HG03095 (cell line): Measurements from ENCODE around the gene ZNF319.

ENCODE experiments used
- ATAC-seq: cut with Tn5 transposase; IDR thresholded peaks from one replicate; pipeline ENCODE4 v1.9.1; 2021; ENCODE audit warnings: moderate library complexity; ENCODE audit not compliant: unreplicated experiment

The ZNF319 gene

DNA sequence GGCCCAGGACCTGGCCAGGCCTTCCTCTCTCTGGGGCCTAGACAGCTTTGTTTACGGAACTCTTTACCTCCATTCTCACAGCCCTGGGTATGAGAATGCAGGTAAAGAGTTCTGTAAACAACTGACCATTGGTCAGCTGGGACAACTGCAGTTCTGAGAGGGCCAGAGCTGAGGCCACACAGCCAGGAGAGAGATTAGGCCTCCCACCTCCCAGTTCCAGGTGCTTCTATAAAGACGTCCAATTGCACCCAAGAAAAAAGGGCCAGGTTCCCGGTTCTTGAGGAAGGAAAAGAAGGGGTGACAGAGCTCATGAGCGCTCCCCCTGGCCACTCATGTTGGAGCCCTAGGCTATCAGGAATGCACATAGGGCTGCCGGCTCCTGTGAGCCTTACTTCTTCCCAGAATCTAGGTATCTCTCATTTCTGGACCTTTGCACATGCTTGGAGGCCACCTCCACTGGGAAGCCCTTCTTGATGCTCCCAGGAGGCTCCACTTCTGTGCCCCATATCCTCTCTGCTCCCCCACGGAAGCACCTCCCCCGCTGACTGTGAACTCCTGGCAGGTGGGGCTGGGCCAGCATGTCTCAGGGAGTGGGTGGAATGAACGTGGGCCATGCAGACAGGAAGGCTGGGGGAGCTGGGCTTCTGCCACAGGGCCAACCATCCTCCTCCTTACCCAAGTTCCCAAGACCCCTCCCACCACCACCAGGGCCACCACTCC lies 42.6 kb downstream of the ZNF319 start:
- no peak for ATAC-seq

DNA sequence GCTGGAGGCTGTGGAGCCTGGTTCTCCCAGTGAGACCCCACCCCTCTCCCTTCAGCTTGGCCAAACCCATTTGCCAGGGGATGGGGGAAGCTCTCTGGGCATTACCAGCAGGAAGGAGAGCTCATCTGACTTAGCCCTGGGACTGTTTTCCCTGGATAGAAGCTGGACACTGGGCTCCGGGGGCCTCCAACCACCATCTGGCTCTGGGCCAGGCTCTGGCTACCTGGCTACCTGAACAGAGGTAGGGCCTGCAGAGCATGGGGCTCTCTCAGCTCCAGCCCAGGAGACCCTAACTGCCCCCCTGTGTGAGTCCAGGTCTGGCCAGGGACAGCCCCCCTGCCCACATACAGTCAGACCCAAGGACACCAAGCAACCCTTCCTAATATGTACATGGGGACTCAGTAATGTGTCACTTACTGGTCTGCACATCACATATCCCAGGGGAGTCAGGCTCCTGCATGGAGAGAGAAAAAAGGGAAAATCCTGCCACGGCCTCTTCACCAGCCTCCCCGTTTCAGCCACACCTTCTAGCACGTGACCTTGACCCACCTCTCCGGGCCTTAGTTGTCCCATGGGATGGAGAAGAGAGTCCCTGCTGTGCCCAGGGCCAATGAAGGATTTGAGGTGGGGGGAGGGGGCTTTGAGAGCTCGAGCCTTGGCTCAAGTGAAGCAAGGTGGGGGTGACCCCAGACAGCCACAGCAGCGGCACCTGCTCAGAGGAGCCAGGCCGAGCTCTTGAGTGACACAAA lies 43.4 kb downstream of the ZNF319 start:
- ATAC-seq = no peak

DNA sequence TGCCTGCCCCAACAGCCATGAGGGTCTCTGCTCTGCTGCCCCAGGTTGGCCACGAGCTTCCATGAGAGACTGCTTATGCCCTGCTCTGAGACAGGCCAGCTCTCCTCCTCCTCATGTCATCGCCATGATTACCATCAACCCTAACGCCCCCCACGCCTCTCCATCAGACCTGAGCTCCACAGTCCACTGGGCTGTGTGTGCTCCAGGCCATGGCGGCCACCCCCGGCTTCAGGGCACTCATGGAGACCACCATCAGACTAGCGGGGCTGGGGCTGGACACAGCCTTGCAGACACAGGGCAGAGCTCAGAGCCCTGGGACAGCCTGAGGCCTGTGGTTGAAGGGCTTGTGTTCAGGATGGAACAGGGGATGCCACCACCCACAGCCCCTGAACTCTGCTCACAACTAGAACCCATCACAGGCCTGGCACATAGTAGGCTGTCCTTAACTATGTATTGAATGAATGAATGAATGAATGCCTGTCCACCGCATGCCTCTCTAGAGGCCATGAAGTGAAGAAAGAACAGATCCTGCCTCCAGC lies 44.1 kb downstream of the ZNF319 start:
- ATAC-seq = no peak

DNA sequence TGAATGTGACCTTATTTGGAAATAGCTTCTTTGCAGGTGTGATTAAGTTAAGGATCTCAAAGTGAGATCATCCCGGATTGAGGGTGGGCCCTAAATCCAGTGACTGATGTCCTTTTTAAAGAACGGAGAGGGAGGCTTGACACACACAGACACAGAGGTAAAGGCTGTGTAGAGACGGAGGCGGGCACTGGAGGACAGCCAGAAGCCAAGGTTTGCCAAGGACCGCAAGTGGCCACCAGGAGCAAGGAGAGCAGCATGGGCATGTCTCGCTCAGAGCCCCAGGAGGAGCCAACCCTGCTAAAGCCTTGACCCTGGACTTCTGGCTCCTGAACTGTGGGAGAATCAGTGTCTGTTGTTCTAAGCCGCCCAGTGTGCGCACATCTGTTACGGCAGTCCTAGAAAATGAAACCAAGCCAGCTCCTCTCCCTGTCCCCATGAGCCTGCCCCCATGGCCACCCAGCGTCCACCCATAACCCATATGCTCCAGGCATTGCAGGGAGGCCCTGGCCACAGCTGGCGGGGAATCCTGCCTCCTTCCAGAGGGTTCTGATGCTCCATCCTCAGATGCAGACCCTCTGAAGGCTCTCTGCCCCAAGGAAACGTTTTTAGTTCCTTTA lies 44.8 kb downstream of the ZNF319 start:
- no peak for ATAC-seq

DNA sequence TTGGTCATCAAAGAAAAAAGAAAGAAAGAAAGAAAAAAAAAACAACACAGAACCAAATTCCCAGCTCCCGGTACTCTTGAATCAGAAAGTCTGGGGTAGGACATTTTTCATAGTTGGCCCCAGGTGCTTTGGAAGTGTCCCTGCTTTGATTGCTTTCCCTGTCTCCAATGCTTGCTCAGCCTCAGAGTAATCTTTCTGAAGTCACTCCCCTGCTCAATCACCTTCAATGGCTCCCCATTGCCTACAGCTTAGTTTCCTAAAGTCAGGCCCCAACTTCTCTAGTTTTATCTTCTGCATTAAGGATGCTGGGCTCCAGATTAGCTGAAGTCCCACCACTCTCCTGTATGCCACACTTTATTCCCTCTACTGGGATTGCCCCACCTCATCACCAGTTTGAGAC lies 46.6 kb downstream of the ZNF319 start:
- no peak for ATAC-seq

DNA sequence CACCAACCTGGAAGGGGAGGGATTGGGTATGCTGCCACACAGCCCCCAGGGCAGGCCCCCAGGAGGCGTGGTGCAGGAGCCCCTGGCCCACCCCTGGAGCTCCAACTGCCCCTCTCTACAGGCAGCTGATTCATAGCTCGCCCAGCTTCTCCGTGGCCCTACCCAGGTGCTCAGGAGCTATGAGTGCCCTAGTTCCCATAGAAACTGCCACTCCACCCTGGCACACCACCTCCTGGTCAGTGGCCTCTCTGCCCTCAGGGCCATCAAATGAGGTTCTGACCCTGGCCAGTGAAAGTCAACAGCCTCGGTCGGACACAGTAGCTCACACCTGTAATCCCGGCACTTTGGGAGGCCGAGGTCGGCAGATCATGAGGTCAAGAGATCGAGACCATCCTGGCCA lies 47.6 kb downstream of the ZNF319 start:
- no peak for ATAC-seq

DNA sequence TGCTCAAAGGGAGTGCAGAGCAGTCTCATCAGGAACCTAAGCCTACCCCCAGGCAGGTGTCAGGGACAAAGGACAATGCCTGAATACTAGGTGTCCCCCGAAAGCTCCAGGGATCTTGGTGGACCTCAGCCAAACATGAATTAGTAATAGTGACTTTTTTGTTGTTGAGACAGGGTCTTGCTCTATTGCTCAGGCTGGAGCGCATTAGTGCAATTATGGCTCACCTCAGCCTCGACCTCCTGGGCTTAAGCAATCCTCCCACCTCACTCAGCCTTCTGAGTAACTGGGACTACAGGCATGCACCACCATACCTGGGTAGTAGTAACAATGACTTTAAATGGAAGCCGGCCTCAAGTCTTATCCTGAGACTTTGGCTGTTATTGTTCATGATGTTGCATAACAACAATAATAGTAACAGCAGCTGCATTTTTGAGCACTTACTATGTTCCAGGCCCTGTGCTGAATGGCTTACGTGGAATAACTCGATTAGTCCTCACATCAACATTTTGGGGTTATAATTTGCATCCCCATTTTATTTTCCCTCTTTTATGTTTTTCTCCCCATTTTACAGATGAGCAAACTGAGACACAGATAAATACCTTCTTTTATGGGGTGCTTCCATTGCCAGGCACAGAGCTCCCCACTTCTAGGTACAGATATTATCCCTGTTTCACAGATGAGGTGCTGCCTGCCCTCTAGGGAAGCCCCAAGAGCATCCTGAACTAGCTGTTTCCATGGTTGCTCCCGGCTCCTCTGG lies 49.1 kb downstream of the ZNF319 start:
- ATAC-seq = no peak

DNA sequence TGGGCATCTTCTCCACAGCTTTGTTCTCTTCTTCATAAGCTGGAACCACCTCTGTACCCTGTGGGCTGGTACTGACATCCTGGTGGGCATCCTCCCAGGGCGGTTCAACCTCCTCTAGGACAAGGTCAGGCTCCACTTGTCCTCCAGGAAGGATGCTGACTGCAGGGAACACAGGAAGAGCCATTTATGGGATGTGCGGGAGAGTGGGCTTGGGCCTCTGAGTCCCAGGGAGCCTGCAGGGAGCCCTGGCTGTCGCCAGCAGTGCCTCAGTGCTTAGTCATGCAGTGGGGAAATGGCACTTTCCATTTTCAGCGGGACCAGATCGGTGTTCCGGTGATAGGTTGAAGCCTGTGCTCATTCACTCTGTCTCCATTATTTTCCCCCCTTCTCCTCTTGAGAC lies 50.1 kb downstream of the ZNF319 start:
- ATAC-seq = no peak

DNA sequence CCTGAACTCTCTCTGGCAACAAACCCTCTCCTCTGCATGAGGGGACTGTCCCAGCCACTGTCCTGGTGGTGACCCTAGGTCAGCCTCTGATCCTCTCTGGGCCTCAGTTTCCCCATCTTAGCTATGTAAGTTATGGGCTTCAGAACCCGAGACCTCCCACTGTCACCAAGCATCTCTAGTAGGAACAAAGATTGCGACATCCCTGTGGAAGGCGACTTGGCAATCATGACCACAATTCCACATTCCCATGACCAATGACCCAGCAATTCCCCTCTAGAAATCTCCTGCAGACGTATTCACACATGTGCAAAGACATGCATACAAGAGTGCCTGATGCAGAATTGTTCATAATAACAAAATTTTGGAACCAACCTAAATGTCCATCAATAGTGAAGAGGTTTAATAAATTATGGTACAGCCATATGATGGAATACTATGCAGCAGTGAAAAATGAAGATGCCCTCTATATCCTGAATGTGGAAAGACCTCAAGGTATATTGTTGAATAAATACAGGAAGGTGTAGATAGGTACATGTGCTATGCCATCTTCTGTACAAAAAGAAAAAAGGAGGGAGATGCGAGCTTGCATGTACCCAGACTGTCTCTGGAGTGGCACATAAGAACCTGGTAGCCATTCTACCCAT lies 50.8 kb downstream of the ZNF319 start:
- no peak for ATAC-seq

DNA sequence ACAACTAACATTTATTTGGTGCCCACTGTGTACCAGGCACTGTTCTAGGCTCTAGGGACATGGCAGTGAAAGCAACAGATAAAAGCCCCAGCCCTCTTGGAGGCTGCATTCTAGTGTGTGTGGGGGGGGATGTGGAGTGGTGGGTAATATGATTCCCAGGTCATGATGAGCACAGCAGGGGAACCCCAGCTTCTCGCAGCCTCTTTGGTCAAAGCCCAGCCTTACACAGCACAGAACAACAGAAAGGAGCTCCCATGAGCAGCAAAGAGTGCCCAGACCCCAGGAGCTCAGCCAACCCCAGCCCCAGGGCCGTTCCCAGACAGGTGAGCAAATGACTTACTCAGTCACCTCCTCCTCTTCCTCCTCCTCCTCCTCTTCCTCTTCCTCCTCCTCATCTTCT lies 51.5 kb downstream of the ZNF319 start:
- ATAC-seq = no peak

DNA sequence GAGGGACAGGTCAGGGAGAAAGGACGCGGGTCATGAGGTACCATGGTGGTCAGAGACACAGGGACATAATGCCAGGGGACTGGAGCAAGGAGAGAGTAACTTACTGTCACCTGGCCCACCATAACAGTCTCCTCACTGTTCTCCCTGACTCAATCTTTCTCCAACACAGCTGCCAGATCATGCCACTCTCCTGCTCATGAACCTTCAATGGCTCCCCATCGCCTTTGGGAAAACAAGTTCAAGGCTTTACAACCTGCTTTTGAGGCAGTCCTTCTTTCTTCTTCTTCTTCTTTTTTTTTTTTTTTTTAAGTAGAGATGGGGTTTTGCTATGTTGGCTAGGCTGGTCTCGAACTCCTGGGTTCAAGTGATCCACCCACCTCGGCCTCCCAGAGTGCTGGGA lies 52.4 kb downstream of the ZNF319 start:
- ATAC-seq = no peak

DNA sequence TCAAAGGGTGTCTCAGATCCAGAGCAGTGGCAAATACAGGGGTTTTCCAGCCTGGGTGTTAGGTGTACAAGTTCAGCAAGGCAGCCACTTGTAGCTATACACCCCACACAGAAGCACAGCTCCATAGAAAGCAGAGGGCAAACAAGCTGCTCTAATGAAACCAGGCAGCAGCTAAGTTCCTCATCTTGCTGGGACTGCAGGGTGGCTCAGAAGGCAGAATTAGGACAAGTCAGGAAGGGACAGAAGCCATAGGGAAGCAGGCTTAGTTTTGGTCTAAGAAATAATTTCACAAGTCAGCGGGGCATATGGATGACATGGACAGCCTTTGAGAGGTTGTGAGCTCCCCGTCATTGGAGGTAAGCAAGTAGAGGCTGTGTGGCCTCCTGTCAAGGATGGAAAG lies 53.2 kb downstream of the ZNF319 start:
- ATAC-seq = no peak

DNA sequence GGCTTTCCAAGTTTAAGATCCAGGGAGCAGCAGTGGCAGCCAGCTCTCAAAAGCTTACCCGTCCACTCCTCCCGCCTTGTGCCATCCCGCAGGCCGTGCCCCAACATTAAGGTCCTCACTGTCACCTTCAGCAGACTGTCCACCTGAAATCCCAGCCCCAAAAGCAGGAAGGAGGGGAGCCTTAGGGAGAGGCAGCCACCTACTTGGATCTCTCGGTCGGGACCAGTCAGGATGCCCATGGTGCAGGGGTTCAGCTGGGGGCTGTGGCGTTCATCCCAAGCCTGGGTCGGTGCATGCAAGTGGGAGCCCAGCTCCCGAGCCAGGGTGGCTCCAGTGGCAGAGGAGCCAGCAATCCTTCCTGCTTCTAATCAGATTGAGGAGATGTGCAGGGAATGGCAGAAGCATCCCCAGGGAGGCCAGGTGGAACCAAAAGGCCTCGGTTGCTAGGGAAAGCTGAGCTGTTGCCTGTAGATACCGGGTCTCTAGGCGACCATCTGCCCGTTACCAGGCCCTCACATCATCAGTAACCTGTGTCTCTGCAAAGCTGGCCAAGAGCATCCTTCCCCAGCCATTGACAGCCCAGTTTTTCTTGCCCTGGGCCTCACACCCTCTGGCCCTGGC lies 54.2 kb downstream of the ZNF319 start:
- no peak for ATAC-seq

DNA sequence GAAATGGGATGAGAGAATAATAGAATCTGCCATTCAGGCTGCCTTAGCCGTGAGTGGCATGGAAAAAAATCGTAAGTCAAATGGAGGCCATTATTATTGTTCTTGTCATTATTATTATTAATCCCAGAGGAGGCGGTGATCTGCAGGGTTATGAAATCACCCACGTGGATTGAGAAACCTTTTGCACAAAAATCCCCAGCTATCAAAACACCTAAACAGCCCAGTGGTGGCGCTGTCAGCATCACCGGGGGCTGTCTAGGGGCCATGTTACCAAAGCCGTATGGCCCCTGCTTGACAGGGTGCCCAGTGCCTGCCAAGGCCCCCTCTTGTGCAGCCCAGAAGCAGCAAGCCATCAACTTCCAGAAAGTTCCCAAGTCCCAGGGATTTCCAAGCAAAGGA lies 54.7 kb downstream of the ZNF319 start:
- ATAC-seq = no peak

DNA sequence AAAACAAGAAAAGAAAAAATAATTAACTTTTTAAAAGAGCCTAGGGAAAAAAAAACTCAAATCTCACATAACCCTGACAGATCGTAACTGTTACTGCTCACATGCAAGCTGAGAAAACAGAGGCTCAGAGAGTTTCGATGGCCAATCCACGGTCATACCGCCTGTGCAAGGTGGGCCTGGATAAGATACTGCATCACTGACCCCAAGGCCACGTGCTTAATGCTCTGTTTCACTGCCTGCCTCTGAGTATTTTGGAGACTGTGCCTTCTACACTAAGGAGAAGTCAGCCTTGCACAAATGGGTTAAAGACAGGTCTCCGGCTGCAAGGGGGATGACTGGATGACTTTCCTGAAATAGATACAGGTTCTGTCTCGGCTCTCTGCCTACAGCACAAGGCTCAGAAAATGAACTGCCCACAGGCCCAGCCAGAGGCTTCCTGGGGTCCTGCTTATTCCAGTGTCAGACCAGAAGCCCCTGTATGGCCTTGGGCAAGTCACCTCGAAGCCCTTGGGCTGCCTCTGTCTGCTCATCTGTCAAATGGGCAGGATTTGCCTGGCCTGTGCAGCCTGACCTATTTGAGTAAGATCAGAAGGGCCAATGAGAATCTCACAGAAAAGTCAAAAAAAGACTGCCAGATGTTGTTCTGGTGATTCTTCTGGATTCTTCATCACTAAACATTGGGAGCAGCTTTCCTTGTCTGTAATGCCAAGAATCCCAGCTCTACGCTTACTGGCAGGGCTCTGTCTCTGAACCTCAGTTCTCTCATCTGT lies 55.3 kb downstream of the ZNF319 start:
- ATAC-seq = no peak
